Prostate gland (tissue), 2 donors: ENCODE results near the gene XRN2.

Experiments
- CTCF ChIP-seq, 4 experiments: fragments of 200-600 bp in 2 of 4; fragments of 450-650 bp in 2 of 4; sonication (generic) in 2 of 4; IDR thresholded peaks; 1 replicate in 3 of 4; 2 replicates in 1 of 4; pipeline ENCODE4 v1.5.1; 2016 to 2019; ENCODE audit warnings: antibody characterized with exemption in 4 of 4, mild to moderate bottlenecking in 2 of 4, moderate library complexity in 2 of 4
- POLR2AphosphoS5 ChIP-seq: sonication (generic); formaldehyde crosslinking; IDR thresholded peaks from one replicate; pipeline ENCODE4 v1.6.1; 2017; ENCODE audit warnings: antibody characterized with exemption

DNA sequence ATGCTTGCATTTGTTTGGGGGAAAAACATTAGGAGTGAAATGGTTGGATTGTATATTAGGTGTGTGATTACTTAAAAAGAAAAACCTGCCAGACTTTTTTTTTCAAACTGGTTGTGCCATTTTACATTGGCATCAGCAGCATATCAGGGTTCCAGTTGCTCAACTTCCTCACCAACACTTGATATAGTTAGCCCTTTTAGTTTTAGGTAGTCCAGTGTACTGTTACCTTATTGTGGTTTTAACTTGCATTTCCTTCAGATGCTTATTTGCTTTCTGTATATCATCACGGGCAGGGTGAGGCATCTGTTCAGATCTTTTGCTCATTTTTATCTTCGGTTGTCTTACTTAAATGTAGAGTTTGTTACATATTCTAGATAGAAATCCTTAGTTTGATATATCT, 5.2 kb downstream of the XRN2 start:
- TF ChIP-seq CTCF (IDR thresholded peaks at IDR 0.05), result no peak
- no peak for TF ChIP-seq POLR2AphosphoS5
